NCI-H1417 treated with DMSO at 0.1 percent for 48 hours (cell line): Measurements from ENCODE around the gene MUTYH.

Source experiments
- DNase-seq: peaks from one replicate; lab custom pipeline; 2025; lab: John Stamatoyannopoulos, UW

Gene MUTYH

DNA sequence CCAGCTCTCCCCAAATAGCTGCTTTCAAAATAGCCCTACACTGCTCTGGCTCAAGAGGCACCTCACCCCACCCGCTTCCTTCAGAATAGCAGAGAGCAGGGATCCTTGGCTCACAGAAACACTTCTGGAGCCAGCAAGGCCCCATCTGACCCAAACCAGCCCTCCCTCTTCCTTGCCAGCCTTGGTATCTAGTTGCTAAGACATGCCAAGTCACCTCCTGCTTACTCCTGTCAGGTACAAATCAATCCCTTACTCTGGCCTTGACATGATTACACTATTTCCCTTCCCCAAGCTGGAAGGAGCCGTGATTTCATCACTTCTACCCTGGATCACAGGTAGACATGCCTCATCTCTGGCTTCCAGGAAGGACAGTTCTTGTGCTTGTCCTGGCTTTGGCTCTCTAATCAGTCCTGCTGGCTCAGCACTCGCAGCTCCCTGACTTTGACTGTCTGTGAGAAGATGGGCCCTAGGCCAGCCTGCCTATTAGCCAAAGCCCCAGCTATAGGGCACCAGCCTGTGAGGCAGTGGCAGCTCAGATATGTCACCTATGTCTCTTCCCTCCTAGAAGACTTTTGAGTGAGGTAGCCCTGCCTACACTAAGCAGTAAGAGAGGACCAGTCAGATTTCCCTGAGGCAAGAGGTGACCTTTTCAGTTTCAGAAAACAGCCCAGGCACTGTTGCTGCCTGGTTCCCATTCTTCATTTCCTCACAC lies 8.9 kb upstream of the MUTYH start:
- no peak for DNase-seq

DNA sequence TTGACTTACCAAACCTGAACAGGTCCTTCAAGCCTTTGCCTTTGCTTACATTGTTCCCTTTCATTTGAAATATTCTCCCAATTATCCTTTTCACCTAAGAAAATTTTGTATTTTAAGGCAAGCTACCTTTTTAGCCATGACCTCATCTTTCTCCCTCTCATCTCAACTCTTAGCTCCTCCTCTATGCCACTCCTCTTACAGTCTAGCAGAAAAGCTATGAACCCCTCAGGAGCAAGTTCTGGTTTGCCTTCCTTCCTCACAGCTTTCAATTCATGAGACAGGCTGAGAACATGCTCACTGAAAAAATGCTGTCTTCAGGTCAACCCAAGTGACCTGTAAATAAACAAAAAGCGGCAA lies 8.3 kb upstream of the MUTYH start:
- no peak for DNase-seq

DNA sequence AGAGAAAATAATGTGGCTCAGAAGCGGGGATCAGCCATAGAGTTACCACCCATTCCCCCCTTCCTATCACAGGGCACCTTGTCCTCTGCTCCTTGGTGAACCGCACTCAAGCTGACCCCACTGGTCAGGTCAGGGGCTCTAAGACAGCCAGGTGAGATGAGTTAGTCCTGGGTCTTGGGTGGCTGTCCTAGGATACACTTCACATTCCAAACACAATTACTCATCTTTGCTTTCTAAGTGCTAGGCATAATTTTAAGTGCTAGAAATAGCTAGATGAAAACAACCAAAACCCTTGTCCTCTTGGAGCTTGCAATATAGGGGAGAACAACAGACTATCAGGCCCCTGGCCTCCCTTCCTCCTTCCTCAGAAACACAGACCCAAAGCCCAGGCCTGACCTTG lies 7.8 kb upstream of the MUTYH start:
- no peak for DNase-seq

DNA sequence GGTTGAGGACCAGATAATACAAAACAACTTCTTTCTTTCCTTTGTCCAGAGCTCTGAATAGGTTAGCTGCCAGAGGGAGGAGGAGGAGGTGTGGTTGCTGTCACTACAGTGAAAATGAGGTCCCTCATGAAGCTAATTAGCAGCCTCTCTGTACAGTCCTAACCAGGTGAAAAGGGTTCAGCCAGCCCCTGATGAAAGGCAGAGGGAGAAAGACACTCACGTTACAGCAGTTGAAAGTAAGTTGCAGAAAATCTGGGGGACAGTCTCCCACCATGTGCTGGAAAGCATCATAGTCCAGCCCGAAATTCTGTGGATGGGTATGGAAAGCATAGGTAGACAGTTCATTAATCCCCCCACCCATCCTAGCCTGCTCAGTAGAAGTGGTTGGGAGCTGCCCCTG lies 6.2 kb upstream of the MUTYH start:
- no peak for DNase-seq

DNA sequence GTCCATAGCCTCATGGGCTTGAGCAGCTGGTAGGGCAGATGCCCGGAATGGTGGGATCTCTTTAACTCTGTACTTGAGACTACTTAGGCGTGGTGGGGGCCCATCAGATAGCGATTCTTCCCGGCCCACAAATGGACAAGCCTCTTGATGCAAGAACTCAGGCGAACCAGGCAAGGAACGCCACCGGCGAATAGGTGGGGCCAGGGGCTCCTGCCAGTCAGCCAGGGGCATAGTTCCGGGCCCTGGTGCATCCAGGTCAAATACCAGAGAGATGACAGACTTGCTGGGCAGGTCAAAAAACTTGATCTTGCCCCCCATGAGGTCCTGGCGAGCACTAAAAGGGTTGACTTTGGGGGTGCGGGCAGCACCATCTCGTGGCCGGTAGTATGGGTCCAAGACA lies 4.8 kb upstream of the MUTYH start:
- DNase-seq: no peak

DNA sequence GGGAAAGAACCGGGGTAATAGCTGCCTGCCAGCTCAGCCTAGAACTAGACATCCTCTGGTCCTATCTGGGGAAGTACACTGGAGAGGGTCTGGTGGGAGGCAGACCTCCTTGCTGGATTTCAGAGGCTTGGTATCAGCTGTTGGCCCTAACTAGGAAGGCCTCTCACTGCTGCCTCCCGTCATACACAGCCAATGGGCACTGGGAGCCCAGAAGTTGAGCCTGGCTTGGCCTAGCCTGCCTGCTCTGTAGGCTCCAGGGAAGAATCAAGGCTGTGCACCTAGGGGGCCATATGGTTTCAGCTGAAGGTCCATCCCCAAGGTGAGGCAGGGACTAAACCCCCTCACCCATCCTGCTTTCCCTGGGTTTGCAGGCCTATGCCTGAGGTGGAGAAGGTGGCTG lies 4.3 kb upstream of the MUTYH start:
- DNase-seq: no peak

DNA sequence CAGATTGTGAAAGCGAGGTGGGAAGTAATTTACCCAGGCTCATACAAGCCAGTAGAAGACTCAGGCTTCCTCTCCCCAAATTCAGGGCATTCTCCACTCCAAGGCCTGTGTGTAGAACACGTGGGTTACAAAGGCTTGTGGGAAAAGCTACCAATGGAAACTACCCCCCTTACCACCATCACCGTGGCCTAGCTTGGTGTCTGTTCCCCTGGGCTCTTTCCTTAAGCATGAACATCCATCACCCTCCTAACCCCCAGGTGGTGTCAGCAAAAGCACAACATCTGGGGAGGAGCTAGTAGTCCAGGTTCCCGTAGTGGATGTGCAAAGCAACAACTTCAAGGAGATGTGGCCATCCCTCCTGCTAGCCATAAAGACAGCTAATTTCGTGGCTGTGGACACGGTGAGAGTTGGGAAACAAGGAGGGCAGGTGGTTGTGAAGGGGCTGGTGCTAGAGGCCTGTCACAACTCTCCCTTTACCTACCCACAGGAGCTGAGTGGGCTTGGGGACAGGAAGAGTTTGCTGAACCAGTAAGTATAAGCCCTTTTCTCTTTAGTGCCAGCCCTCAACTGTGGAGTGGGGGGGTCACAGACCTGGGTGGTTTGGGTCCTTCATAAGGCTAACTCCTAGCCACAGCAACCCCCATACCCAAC lies 701 bp upstream of the MUTYH start:
- no peak for DNase-seq

DNA sequence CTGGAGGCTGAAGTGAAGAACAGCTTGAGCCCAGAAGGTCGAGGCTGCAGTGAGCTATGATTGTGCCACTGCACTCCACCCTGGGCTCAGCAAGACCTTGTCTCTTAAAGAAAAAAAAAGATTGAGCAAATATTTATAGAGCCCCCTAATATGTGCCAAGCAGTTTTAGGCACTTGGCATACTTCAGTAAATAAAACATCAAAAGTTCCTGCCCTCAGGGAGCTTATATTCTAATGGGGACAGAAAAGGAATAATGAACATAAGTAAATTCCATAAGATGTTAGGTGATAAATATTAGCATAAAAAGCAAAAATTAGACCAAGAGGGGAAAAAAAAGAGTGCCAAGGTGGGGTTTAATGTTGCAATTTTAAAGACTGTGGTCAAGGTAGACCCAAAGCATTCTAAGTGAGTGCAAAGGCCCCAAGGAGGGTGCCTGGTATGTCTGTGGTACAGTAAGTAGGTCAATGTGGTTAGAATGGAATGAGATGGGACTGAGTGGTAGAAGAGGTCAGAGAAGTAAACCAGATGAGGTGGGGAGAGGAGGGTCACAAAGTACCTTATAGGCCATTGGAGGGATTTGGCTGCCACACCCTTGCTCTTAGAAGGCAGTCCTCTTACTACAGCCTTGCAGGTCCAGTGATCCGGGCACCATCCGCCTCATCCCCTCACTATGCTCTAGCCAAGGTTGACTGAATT lies 2.5 kb downstream of the MUTYH start:
- DNase-seq: no peak

DNA sequence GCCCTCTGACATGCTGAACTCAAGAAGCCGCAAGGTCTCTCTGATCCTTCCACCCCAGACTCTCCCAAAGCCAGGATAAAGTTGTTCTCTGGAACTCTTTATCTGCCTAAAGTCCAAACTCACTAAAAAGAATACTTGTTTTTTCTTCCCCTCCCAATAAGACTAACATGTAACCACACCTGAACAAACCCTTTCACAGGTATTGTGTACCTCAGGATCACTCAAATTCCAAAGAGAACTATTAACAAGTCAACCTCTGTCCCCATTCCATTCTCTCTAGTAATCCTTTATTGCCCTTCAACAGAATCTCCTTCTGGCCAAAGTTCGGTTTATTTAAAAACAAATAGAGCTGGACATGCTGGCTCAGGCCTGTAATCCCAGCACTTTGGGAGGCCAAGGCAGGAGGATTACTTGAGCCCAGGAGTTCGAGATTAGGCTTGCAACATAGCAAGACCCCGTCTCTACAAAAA lies 4.3 kb downstream of the MUTYH start:
- no peak for DNase-seq

DNA sequence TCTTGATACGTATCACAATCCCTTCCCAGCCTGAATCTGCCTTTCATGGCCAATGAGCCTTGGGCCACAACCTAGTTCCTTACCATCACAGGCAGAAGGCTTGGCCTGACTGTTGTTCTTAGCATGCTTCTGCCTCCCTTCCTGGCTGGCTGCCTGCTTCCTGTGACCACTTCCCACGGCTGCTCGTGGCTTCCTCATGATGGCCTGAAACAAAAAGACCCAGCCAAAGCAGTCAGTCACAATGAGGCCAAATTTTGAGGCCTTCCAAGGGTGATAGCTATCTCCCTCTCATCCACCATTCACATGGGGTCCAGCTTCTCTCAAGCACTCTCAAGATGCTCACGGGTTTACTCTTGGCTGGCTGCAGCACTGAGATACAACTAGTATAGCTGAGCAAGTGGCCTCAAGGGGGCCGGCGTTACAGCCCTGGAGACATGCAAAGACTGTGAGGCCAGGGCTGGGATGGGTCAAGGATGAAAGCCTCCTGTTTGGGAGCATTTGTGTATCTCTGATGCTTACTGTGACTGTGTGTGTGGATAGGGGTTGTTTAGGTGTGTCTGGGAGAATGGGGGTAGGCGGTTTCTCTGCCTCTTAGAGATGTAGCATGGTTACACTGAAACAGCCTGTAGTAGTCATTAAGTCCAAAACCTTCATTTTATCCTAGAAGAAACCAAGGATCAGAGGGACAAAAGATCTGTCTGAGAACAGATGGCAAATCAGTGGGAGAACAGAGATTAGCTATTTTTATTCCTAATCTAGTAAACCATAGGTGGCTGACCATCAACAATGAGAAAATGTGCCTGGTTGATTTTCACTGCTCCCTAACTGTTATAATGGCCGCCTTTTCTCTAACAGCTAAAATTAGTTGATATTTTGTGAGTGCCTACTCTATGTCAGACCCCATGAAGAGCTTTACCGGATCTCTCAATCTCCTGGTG lies 5.7 kb downstream of the MUTYH start:
- no peak for DNase-seq

DNA sequence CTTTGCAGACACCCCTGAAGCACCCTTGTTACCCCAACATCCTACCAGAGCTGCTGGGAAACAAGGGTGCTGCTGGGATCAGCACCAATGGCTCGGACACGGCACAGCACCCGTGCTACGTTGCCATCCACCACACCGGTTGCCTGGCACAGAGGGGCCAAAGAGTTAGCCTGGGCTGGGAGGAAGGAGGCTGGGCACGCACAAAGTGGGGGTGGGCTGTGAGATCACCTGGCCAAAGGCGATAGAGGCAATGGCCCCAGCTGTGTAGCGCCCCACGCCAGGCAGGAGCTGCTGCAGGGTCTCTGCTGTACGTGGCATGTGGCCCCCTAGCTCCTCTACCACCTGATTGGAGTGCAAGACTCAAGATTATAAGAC lies 7.9 kb downstream of the MUTYH start:
- no peak for DNase-seq

DNA sequence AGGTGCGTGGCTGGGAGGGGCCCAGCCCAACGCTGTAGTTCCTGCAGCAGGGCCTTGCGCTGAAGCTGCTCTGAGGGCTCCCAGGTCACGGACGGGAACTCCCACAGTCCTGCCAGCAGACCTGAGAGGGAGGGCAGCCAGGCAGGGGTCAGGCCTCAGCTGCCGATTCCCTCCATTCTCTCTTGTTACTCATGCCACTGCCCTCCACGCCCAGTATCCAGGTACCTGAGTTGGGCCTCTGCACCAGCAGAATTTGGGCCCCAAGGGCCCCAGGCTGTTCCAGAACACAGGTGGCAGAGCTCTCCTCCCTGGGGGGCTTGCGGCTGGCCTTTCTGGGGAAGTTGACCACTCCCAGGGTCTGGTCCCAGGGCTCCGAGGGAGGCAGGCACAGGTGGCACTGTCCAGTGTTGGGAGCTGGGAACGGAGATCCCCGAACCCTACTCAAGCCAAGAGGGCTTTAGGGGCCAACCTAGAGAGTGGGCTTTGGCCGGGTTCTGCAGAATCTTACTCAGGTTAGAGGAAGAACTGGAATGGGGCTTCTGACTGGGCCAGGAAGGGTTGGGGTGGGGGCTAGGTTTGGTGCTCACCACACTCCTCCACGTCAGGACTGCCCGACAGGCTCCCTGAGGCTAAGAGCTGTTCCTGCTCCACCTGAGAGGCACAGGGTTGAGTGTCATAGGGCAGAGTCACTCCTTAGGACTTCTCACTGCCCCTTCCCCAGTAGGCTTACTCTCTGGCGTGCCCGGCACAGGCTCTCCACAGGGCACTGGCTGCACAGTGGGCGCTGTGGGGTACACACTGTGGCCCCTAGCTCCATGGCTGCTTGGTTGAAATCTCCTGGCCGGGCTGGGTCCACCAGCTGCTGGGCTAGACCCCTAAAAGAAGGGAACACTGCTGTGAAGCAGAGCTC lies 8.5 kb downstream of the MUTYH start:
- no peak for DNase-seq

DNA sequence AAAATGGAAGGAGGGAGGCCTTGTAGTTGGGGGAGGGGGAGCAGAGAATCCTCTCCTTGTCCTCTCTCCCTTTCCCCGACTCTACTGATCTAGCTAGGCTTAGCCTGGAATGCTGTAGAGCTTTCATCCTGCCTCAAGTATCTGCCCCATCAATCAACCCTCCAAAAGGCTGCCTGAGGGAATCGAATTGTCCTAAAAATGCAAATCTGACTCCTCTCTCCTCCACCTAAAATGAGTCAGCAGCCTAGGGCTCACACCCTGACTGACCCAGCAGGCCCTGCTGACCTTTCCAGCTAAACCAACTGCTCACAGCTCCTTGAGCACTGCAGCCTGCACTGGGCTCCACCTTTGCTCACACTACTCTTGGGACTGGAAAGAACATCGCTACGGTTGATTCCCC lies 10.8 kb downstream of the MUTYH start:
- no peak for DNase-seq

DNA sequence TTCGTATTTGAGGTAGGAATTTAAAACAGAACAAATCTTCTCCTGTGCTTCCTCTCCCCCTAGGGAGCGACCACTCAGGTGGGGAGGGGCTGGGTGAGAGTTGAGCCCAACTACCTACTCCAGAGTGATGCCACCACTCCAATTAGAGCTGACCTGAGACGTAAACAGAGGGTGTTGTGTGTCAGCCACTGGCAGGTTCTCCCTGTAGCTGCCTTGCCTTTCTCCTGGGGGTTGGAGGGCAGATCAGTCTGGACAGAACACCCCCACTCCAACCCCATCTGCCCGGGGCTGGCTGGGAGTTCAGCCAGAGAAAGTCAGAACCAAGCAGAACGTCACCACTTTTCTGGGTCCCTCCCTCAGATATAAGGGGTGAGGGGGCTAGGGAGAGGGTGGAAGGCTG lies 11.6 kb downstream of the MUTYH start:
- no peak for DNase-seq

DNA sequence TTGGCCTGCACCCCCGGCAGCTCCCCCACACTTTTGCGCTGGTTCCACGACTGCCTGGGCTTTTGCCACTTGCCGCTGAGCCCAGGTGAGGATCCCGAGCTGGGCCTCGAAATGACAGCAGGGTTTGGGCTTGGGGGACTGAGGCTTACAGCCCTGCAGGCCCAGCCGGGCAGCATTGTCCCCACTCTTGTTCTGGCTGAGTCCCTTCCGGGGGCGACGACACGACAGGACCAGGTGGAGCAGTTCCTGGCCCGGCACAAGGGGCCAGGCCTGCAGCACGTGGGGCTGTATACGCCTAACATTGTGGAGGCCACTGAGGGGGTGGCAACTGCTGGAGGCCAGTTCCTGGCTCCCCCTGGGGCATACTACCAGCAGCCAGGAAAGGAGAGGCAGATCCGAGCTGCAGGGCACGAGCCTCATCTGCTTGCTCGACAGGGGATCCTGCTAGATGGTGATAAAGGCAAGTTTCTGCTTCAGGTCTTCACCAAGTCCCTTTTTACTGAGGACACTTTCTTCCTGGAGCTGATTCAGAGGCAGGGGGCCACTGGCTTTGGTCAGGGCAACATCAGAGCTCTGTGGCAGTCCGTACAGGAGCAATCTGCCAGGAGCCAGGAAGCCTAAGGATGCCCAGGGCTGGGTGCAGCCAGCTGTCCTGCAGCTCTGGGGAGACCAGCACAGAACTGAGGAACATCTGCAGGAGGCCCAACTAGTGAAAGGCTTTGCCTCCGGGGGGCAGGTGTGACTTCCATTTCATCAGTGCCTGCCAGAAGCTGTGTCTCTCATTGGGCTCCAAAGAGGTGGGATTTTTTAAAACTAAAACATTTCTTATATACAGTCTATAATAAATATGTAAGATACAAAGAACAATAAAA lies 12.4 kb downstream of the MUTYH start:
- DNase-seq: no peak

DNA sequence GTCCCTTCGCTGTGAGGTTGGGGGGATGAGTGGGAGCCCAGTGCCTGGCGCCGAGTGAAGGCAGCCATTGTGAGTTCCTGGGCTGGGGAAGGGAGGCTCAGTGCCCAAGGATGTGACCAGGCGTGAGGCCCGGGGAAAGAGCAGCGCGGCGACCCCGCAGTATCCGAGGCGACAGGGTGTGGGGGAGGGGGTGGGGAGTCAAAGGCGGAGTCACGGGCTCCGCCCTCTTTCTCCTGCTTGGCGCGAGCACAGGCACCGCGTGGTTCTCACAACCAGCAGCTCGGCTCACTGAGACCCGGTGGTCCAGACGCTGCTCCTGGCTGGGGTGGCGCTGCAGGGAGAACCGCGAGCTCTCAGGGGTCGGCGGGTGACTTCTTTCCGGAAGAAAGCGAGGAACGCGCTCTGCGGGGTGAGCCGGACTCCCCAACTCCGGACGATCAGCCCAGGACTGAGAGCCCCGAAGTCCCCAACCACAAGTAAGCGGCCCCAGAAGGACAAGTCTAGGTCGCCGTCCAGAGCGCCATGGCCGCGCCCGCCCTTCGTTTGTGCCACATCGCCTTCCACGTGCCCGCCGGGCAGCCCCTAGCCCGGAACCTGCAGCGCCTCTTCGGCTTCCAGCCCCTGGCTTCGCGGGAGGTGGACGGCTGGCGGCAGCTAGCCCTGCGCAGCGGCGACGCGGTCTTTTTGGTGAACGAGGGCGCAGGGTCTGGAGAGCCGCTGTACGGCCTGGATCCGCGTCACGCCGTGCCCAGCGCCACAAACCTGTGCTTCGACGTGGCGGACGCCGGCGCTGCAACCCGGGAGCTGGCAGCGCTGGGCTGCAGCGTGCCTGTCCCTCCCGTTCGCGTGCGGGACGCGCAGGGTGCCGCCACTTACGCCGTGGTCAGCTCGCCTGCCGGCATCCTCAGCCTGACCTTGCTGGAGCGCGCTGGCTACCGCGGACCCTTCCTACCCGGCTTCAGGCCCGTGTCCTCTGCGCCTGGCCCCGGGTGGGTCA lies 13.3 kb downstream of the MUTYH start, which contains the start of gene HPDL:
HPDL (plus strand) TSS at position 269 of the 997 bp plus-strand sequence; CDS start at position 523, 254 bp downstream.
- no peak for DNase-seq

DNA sequence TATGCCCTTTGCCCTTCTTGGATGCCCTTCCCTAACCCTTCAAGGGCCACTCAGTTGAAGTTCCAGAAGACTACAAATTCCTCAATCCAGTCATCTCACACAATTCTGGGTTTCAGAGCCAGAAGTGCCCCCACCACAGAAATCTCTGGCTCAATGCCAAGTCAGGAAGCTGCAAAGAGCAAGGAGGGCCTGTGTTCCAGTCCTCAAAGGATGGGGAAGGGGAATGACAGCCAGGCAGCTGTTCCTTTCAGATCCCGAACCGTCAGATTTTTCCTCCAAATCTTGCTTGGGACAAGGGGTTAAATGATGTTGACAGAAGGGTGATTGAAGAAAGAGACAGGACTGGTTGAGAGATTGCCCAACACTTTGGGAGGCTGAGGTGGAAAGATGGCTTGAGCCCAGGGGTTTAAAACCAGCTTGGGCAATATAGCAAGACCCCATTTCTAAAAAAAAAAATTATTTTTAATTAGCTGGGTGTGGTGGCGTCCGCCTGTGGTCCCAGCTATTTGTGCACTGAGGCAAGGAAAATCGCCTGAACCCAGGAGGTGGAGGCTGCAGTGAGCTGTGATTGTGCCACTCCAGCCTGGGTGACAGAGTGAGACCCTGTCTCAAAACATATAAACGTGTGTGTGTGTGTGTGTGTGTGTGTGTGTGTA lies 14.3 kb downstream of the MUTYH start:
- no peak for DNase-seq

DNA sequence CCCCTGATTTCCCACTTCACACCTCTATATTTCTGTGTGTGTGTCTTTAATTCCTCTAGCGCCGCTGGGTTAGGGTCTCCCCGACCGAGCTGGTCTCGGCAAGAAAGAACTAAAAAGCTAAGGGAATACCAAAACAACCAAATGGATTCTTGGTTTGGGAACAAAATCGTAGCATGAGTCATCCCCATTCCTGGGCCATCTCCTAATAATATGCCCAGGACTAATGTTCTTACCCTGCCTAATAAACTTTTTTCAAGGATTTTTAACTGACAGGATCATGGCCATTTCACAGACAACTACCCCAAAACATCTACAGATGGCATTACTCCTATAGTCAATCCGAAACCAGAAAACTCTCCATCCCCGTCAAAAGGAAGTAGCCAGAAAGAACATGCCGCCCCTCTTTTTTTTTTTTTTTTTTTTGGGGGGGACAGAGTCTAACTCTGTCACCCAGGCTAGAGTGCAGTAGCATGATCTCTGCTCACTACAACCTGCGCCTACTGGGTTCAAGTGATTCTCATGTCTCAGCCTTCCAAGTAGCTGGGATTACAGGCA lies 17.7 kb downstream of the MUTYH start:
- DNase-seq: no peak
